Left renal cortex interstitium (tissue), 4 donors: Measurements from ENCODE around the gene GCNT3. TPM values are rescaled to one million over a fixed set of nuclear protein-coding genes. Genes with fewer than 3 reads are reported as not detected.
"Not testable (repeated sequence)": the region's sequence is repeated elsewhere in the genome, so short reads cannot be mapped to it uniquely, and the experiment has no call there.

ENCODE experiments used
- DNase-seq, 4 donors: peaks; one replicate each; pipeline ENCODE4 v3.0.0-alpha.2; 2013; ENCODE audit warnings: low read depth in 4 of 4, low spot score in 2 of 4, missing footprints in 1 of 4
- polyA plus RNA-seq, 4 donors: library from polyadenylated mRNA; unstranded; fragments of 120-200 nt; gene quantifications; one replicate each; pipeline ENCODE4 v1.2.1, GENCODE V29; 2013; ENCODE audit not compliant: insufficient read length in 4 of 4

The GCNT3 gene
- polyA plus RNA-seq, 4 donors = 0.21 to 1.4 (median 0.59) TPM

DNA sequence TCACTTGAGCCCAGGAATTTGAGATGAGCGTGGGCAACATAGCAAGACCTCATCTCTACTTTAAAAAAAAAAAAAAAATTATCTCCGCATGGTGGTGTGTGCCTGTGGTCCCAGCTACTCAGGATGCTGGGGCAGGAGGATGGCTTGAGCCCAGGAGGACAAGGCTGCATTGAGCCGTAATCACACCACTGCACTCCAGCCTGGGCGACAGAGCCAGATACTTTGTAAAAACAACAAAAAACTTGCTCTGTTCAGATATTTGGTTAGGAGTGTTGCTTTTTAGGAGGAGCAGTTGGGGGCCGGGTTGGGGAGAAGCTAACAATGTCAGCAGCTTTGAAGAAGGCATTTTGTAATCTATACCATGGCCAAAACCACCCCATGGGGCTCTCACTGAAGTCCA is 4.1 kb downstream of the GCNT3 start:
- DNase-seq = no peak

DNA sequence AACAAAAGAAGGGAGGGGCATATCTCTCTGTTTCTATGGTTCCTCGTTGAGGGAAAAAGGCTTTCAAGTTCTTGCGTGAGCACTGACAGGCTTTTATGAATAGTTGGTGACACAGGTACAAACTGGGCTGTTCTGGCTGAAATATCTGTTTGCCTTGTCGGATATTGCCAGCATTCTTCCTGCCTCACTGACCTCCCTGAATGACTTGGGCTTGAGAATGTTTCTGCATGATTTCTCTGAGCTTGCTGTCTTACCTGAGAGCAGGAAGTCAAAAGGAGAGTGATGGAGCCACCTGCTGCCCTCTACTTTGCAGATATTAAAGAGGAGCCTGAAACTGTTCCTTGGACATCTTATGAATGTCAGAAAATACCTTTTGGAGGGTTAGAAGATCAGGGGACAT is 4.8 kb downstream of the GCNT3 start:
- no peak for DNase-seq

DNA sequence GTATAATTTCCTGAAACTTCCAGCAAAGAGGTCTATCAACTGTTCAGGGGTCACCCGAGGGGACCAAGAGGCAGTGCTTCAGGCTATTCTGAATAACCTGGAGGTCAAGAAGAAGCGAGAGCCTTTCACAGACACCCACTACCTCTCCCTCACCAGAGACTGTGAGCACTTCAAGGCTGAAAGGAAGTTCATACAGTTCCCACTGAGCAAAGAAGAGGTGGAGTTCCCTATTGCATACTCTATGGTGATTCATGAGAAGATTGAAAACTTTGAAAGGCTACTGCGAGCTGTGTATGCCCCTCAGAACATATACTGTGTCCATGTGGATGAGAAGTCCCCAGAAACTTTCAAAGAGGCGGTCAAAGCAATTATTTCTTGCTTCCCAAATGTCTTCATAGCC is 6.8 kb downstream of the GCNT3 start:
- no peak for DNase-seq

DNA sequence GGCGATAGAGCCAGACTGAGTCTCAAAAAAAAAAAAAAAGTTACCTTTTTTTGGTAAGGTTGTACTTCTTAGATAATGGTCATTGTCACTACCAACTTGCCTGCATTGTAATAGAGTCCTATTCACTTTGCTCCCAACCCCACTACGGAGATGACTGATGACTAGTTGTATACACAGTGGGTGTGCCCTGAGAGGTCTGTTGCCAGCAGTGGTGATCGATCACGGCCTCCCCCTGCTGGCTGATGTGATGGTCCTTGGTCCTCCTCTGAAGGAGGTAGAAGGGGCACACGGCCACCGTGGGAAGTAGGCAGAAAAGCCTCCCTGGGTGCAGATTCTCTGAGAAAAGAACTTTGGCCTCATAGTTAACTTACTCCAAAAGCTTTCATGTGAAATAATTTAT is 10.7 kb downstream of the GCNT3 start:
- DNase-seq = no peak

DNA sequence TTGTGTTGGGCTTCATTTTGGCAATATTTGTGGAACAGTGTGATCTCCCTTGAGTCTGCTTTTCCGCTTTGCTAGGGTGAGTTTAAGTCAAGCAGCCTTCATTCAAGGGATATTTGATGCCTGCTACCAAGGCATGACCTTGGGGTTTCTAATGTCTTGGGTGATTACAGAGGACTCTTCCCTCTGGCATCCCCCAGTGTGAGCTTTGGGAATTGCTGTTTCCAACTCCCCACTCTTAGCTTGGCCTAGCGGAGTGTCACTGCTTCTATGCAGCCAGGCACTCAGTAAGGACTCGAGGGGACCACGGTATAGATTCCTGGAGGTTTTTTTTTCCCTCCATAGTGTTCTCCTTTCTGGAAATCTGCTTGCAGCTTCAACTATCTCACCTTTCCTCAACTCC is 21.1 kb downstream of the GCNT3 start:
- no peak for DNase-seq

DNA sequence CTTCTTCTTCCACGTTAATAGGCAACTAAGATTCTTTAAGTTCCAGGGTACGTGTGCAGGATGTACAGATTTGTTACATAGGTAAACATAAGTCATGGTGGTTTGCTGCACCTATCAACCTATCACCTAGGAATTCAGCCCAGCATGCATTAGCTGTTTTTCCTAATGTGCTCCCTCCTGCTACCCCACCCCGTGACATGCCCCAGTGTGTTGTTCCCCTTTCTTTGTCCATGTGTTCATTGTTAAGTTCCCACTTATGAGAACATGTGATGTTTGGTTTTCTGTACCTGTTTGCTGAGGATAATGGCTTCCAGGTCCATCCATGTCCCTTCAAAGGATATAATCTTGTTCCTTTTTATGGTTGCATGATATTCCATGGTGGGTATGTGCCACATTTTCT is 24.6 kb downstream of the GCNT3 start:
- no peak for DNase-seq

DNA sequence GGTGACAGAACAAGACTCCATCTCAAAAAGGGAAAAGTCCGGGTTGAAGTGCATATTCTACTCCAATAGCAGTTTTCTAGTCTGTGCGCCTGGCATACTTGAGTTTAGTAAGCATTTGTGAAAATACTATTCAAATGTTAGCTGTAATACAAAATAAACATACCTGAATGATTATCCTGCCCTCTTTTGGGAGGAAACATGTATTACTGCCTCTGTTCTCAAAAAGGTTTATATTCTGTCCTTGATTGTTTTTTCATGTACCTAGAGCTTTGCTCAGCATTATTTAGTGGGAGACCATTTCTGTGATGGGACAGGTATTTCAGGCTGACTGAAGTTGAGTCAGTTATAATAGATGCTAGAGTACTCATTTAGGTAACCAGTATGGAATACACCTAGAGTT is 25.9 kb downstream of the GCNT3 start:
- DNase-seq = not testable (repeated sequence)

DNA sequence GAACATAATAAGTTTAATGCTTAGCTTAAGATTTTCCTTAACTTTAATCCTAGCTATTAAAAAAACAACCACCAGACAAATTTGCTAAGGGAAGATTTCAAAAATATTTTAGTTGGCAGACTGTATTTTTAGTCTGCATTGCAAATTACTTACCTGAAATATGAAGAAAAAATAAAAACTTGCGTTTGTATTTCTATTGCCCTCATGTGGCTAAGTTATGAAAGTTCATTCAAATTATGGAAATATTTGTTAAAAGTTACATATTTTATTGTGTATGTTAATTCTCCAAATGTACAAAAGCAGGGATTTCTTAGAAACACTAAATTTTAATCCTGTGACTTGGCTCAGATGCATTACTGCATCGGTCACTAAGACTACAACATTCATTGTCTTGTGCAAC is 30.8 kb downstream of the GCNT3 start:
- no peak for DNase-seq

DNA sequence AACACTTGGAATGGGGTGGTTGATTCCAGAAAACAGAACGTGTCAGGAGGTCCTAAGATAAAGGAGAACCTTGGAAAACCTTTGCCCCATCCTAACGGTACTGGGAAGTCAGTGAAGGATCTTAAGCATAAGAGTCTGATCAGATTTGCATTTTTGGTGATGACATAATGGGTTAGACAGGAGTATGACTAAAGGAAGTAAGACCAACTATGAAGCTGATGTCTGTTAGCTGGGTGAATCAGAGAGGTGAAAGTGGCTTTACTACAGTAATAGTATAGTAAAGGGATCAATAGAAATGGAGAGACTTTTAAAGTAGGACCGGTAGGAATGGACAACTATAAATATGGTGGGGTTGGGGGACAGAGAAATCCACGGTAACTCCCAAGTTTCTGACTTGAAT is 33.2 kb downstream of the GCNT3 start:
- DNase-seq = no peak

DNA sequence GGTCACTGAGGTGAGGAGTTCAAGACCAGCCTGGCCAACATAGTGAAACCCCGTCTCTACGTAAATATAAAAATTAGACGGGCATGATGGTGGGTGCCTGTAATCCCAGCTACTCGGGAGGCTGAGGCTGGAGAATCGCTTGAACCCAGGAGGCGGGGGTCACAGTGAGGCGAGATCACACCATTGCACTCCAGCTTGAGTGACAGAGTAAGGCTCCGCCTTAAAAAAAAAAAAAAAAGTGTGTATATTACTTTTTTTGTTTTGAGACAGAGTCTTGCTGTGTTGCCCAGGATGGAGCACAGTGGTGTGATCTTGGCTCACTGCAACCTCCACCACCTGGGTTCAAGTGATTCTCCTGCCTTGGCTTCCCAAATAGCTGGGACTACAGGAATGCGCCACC is 34.2 kb downstream of the GCNT3 start:
- DNase-seq = not testable (repeated sequence)

DNA sequence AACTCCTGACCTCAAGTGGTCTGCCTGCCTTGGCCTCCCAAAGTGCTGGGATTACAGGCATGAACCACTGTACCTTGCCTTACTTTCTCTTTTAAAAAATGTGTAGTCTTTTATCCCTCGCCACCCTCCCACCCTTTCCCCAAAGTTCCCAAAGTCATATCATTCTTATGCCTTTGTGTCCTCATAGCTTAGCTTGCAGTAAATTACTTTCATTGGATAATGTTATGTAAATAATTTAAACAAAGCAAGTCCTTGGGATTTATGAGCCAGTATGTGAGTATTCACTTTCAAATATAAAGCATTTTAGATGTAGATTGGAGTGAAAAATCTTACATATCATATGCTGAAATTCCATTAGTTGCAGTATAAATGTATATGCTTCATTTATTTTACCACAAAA is 34.7 kb downstream of the GCNT3 start:
- no peak for DNase-seq

DNA sequence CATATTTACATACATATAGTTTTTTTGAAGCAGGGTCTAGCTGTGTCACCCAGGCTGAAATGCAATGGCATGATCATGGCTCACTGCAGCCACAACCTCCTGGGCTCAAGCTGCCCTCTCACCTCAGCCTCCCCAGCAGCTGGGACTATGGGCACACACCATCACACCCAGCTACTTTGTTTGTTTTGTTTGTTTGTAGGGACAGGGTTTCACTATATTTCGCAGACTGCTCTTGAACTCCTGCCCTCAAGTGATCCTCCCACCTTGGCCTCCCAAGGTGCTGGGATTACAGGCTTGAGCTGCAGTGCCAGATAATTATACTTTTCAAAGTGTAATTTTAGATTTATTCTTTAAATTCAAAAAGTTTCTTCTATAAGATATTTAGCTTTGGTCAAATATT is 35.5 kb downstream of the GCNT3 start:
- DNase-seq = no peak

DNA sequence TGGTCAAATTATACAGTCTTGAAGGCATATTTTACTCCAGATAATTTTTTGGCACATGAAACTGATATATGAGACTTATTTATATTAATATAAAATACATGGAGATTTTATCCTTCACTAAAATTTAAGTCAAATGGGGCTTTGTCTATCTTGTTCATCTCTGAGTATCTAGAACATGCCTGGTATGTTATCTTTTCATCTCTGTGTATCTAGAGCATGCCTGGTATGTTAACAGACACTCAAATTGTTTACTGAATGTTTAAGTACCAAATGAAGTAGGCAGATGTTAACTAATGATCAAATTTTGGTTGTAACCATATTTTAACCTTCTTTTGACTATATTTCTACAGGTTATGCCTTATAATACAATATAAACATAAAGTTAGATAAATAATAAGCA is 38.0 kb downstream of the GCNT3 start:
- no peak for DNase-seq

DNA sequence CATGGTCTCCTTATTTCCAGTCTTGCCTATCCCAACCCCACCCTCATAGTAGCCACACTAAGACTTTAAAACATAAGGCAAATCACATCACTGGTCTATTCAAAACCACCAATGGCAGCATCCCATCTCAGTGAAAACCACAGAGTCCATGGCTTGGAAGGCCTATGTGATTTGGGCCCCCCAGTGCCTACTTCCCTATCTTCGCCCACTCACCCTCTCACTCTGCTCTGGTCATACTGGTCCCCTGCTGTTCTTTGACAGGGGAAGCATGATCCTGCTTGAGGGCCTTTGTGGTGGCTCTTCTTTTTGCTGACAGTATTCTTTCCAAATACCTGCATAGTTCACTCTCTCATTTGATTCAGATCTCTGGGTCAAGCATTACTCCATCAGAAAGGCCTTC is 42.5 kb downstream of the GCNT3 start:
- DNase-seq = no peak

DNA sequence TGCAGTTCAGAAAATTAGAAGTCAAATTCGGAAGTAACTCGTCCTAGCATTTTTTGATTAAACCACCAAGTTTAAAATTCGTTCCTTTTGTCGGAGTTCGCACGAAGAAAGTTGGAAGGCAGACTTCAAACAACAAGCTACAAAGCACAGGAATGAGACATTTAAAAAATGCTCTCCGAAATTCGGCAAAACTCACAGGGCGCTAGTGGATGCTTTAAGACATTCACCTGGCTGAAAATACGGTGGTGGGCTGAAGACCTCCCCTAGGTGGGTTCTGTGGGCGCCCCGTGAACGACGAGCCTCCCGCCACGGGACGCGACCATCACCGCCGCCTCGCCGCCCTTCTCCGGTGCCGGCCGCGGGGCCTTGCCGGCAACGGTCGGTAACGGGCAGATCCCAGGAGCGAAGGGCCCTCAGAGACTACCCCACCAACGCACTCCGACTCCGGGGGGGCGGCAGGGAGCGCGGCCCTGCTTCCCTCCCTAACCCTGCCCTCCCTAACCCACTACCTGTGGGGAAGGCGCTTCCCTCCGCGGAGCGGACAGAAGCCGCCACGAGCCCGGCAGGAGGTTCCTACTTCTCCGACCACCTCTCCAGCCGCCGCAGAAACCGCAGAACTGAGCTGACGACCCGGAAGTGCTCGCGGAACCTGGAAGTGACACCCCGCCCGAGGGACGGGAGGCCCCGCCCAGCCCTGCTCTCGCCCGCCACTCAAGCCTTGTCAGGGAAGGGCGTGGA is 45.5 kb downstream of the GCNT3 start, which contains the start of gene GTF2A2:
Gene GTF2A2 (minus strand): TSS at position 619 of the 738 bp plus-strand sequence. CDS start 5,238 bp downstream, outside the sequence.
- DNase-seq = peak; percentile 66 to 88 (median 84)

DNA sequence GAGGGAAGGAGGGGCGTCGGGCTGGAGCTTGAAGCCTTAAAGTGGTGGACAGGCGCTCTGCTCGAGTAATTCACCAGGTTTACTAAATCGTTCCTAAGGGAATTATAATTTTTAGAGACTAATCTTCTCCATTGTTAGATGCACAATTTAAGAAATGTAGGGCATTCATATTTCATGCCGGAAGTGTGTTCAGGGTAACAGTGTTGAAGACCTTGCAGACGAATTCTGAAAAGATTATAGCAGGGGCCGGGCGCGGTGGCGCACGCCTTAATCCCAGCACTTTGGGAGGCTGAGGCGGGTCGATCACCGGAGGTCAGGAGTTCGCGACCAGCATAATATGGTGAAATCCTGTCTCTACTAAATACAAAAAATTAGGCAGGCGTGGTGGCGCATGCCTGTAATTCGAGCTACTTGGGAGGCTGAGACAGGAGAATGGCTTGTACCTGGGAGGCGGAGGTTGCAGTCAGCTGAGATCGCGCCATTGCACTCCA is 46.1 kb downstream of the GCNT3 start:
- DNase-seq = no peak

DNA sequence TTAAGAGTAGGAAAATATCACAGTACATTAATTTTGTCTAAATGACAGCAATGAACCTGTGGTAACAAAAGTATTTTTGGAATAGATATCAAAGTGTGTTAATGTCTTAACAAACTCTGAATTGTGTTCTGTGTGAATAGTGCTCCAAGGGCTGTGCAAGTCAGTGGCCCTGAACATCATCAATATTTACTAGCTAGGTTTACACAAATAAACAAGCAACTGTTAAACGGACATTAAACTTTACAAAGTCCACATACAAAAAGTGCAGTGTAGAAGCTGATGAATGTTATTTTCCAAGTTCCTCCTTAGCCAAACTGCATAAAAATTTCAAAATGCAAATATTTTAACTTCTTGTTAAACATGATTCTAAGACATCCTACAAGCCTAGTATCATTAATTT is 47.8 kb downstream of the GCNT3 start:
- no peak for DNase-seq

DNA sequence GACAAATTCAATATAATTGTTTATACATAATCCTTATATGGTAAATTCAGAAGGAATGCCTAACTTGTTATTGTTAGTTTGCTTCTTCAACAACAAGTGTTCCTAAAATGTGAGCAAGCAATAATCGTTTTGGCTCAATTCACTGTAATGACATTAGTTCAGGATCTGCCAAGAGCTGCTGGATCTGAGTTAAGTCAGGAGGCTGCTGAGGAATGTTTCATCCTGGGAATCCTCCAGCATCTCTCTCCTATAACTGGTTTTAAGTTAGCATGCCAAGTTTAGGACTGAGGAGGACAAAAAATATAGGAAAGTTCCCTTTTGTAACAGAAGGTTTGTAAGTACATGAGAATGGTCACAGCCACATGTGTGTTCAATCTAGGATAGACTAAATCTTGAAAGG is 50.7 kb downstream of the GCNT3 start:
- DNase-seq = no peak

DNA sequence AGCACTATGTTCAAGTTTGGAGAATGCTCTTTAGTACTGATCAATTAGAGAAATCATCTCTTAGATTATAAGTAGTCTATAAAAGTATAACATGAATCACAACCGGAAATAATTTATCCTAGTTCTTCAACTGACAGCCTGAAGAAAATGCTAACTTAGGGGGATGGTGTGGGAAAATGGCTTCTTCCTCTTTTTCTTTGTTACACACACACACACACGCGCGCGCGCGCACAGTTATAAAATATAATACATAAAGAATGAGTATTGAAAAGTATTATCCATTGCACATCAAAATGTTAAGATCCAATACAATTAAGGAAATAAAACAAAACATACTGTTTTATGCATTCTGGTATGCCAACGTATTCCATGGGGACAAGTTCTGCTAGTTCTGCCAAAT is 57.0 kb downstream of the GCNT3 start:
- no peak for DNase-seq
